NOMO-1 treated with dmso at 0.1 percent for 144 hours (cell line): ENCODE measurements around the gene FXYD7.
"Not testable (repeated sequence)": the region's sequence is repeated elsewhere in the genome, so short reads cannot be mapped to it uniquely, and the experiment has no call there.

Source experiments
- DNase-seq: peaks from one replicate; lab custom pipeline; 2025; ENCODE audit not compliant: unreplicated experiment; lab: John Stamatoyannopoulos, UW

FXYD7 gene

DNA sequence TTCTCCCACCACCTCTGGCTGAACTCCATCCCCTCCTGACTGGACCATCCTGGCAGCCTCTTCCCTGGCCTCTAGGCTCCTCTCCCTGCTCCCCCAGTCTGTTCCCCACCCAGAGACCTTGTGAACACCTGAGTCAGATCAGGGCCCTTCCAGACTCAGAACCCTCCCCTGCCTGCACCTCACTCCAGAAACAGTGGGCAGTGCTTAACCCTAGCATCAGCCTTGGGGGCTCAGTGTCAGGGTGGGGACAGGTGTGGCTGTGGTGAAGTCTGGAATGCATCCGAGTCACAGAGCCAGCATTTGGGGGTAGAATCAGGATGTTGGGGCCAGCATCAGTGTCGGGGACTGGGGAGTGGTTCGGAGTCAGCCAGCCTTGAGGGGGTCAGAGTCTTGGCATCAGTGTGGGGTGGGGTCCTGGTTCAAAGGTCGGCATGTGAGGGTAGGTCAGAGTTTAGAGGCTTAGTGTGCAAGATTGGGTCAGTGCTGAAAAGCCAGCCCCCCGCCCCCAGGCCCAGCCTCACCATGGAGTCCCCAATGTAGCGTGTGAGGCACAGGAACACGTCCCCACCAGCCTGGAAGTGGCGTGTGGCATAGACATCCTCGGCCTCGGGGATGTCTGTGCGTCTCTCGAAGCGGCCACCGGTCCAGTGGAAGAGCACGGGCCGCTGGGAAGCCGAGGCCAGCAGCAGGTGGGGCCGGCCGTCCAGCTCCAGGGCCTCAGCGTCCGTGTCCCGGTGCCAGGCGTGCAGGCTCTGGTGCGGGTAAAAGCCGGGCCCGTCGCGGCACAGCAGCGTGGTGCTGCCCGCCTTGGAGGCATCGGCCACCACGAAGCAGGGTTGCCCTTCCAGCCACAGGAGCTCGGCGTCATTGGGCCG is 17.1 kb upstream of the FXYD7 start:
- DNase-seq = no peak

DNA sequence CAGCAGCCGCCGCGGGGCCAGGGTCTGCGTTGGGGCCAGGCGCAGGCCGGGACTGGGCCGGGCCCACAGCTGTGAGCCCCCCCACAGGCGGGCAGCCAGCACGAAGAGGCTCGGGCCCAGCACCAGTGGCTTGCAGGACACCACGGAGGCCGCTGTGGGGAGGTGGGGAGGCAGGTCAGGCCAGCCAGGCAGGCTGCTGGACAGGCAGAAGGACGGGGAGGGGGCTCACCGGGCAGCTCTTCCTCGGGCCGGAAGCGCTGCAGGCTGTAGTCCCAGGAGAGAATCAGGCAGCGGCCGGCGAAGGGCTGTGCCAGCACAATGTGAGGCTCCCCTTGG is 16.5 kb upstream of the FXYD7 start:
- no peak for DNase-seq

DNA sequence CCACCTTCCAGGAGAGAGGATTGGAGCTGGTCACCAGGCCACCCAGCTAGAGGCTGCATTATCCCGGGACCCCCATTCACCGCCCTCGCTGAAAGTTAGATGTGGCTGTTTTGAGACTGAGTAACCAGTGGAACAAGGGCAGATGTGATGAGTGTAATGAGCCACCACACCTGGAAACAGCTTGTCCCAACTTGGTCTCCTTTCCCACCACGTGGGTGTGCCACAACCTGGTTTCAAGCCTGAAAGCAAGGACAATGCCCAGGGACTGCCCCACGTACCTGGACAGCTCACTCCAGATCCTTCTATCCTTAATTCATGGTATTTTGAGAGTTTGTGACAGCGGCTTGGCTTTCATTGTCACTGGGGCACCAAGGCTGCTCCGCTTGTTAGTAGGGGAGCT is 15.2 kb upstream of the FXYD7 start:
- no peak for DNase-seq

DNA sequence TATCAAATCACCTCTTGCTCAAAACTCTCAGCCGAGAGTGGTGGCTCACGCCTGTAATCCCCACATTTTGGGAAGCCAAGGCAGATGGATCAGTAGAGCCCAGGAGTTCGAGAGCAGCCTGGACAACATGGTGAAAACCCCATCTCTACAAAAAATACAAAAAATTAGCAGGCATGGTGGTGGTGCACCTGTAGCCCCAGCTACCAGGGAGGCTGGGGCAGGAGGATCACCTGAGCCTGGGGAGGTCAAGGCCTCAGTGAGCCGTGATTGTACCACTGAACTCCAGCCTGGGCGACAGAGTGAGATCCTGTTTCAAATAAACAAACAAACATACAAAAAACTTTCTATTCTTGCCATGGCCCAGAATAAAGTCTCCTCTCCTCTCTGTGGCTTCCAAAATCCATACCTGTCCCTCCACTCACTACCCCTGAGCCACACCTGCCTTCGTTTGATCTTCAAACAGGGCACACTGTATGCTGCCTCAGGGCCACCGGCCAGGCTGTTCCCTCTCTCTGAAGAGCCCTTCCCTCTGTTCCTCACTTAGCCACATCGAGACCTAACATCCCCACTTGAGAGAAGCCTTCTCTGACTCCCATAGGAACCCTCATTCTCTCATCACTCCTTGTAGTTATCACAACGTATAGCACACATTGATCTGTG is 14.5 kb upstream of the FXYD7 start:
- DNase-seq = no peak

DNA sequence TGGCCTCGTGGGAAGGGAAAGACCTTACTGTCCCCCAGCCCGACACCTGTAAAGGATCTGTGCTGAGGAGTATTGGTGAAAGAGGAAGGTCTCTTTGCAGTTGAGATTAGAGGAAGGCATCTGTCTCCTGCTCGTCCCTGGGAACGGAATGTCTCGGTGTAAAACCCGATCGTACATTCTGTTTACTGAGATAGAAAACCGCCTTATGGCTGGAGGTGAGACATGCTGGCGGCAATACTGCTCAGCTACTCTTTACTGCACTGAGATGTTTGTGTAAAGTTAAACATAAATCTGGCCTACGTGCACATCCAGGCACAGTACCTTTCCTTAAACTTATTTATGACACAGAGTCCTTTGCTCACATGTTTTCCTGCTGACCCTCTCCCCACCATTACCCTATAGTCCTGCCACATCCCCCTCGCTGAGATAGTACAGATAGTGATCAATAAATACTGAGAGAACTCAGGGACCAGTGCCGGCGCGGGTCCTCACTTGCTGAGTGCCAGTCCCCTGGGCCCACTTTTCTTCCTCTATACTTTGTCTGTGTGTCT is 13.3 kb upstream of the FXYD7 start:
- DNase-seq = not testable (repeated sequence)

DNA sequence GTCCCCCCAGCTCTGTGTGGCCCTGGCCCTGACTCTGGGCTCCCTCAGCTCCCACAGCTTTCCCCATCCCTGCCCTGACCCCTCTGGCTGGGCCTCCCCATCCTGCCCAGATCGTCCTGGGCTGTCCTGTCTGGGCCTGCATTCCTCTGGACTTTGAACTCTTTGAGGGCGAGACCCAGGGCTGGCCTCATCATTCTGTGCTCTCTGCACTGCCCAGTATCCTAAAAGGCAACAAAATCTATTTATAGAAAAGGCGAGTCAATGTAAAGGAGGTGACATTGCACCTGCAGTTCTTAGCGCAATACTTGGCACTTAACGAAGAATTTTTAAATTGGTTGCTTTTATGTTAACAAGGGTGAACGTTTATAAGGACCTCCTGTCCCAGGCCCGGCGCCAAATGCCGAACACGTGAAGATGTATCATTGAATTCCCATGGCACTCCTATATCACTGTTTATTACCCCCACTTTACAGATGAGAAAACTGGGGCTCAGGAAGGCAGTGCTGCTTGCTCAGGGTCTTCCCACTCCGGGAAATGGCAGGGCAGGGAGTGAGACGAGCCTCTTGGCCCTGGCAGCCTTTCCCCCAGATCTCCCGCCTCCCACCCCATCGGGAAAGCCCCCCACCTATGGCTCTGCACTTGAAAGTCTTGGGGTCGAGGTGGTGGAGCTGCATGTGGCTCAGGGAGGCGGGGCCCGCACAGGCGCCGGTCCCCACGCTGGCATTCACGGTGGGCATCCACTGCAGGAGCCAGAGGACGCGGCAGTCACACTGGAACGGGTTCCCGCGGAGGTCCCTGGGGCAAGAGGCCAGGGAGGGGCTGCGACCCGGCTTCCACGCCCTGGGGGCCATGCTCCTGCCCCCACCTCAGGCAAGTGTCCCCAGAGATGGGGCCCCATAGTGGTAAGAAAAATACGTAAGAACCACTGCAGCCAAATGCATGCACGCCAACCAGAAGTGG is 12.0 kb upstream of the FXYD7 start:
- no peak for DNase-seq

DNA sequence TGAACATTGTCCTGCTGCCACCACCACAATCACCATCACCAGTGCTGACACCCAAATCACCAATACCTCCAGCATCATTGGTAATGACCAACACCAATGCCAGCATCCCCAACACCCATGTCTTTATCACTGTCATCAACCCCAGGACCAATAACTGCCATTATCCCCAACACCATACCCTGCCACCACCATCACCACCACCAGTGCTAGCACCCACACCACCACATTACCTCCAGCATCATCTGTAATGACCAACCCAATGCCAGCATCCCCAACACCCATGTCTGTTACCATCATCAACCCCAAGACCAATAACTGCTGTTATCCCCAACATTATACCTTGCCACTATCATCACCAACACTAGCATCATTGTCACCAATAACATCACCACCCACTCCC is 10.8 kb upstream of the FXYD7 start:
- no peak for DNase-seq

DNA sequence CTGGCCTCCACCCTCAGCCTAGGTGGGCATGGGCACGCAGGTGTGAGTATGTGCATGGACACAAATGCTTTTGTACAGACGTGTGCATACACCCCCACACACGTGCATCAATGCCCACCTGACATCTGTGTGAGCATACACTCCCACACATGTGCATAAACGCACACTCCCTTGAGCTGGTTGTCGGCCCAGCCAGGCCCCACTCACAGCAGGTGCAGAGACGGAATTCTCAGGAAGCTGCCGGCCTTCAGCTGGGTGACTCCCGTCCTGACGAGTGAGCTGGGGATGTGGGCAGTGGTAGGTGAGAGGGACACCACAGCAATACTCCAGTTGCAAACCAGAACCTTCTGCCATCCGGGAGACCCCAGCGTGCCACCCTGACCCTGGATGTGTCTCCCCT is 9.2 kb upstream of the FXYD7 start:
- no peak for DNase-seq

DNA sequence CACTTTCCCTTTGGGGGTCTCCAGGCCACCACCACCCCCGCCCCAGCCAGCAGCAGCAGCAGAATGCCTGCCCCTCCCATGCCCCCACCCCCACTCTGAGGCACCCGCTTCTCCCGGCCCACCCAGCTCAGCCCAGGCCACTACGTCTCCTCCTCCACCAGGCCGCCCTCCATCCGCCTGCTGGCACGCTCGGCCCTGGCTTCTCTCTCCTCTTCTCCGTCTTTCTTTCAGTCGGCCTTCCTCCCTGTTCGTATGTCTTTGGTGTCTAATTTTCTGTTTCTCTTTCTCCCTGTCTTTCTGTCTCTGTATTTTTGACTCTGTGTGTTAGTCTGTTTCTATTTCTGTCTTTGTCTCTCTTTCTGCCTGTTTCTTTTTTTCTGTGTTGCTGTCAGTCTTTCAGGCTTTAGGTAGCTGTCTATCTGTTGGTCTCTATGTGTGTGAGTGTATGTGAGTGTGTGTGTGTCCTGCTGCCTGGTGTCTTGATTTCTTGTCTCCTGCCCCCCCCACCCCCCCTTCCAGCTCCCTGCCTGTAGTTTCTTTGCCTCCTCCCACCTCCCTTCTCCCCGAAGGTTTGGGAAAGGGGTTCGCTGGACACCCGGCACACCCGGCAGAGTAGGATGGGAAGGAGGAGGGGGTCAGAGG is 8.3 kb upstream of the FXYD7 start, which contains the start of gene LGI4:
Gene LGI4, minus strand, starts transcription at position 459 of the 642 bp plus-strand sequence. Its CDS starts 379 bp downstream, at position 80.
- no peak for DNase-seq

DNA sequence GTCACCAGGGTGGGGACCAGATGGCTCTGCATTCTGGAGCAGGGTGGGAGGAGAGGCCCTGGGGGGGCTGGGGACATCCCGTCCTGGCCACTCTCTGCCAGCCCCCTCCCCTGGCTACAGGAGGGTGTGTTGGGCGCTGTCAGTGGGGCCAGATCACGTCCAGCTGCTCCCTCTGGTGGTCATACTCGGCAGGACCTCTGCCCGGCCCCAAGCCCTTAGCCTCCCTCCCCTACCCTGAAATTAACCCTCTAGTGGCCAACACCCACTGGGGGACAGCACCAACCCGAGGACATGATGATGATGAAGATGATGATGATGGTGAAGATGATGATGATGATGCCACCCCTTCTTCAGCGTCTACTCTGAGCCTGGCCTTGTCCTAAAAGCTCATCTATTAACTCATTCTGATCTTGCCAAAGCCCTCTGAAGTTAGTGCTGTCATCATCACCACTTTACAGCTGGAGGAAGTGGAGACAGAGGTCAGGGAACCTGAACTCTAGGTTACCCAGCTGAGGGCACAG is 7.6 kb upstream of the FXYD7 start:
- DNase-seq = peak; percentile 26

DNA sequence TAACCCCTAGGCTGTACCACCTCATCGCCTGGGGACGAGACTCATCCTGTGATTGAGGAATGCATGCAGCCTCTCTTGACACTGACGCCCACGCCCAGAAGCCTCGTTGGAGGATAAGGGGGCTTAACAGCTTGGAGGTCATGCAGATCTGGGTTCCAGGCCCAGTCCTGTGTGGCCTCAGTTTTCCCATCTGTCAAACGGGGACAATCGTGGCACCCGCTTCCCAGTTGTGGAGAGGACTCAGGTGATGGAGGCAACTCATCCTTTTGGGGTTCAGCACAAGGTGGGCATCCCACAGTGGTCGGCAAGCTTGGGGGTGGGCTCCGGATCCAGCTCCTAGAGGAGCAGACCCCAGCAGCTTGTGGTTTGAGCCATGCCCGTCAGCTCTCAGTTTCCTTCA is 6.8 kb upstream of the FXYD7 start:
- no peak for DNase-seq

DNA sequence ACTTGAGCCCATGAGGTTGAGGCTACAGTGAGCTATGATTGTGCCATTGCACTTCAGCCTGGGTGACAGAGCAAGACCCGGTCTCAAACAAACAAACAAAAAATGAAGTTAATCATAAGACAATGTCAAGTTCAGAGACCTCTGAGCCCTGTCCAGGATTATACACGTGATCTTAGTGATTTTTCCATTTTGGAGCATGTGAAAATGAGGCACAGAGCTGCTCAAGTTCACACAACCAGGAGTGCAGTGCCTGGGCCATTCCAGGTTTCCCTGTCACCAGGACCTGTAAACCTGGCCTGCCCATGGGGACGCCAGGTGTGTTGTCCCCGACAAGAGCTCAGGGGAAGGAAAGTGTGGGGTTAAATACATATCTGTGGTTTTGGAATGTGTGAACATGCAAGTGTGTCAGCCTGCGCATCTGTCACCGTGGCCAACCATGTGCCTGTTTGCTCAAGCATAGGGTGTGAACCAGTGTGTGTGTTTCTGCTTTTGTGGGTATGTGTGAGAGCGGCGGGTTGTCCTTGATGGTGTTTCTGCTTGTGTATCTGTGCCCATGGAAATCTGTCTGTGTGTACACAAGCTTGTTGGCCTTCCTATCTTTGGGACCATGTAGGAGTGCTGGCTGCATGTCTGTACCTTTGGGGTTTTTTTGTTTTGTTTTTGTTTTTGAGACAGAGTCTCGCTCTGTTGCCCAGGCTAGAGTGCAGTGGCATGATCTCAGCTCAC is 5.9 kb upstream of the FXYD7 start:
- DNase-seq = no peak

DNA sequence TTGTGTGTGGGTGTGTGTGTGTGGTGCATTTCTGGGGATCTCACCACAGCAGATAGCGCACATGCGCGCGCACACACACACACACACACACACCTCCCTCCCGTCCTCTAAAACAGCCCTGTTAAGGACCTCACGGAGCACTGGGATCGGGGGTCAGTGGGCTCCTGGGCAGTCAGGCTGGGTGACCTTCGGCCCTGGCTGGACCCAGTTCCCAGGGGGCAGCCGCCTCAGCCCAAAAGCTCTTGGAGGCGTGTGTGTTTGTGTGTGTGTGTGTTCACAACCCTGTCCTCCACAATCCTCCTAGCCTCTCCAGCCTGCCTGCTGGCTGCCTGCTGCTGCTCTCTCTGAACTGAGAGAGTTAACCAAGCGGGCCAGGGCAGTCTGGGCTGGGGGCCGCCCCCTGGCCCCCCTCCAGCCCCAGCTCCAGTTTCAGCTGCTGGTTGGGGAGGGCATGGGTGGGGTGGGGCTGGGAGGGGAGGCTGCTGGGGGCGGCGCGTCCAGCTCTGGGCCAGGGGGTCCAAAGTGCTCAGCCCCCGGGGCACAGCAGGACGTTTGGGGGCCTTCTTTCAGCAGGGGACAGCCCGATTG is 4.7 kb upstream of the FXYD7 start, which contains the start of gene FXYD1:
Gene FXYD1, plus strand, starts transcription at position 520 of the 588 bp plus-strand sequence. CDS start 1,256 bp downstream, outside the sequence.
- DNase-seq = no peak

DNA sequence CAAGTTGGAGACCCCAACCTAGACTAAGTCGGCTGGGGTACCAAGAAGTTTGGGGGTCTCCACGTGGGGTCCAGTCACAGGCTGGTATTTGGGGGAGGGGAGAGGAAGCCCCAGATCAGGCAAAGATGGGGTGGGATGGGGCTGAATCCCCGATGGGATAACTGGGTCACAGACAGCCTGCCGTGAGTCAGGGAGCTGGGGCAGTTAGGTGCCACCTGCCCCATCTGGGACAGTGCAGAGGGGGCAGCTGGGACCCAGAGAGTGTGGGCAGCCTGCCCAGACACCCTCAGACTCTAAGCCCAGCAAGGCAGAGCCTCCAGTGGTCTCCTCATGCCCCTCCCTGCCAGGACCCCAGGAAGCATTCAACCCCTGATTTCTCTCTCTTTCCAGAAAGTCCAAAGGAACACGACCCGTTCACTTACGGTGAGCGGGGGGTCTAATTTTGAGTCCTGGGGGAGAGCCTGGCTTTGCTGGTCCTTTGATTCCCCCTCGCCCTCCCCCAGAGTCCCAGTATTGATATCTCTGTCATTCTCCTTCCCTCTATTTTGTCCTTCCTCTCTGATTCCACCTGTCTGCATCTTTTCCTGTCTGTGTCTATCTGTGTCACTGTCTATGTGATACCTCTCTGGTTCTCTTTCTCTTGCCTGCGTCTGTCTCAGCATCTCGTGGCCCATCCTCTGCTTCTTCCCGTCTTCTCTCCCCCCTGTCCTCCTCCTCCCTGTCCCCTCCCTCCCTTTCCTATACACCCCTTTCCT is 2.7 kb upstream of the FXYD7 start:
- DNase-seq = no peak

DNA sequence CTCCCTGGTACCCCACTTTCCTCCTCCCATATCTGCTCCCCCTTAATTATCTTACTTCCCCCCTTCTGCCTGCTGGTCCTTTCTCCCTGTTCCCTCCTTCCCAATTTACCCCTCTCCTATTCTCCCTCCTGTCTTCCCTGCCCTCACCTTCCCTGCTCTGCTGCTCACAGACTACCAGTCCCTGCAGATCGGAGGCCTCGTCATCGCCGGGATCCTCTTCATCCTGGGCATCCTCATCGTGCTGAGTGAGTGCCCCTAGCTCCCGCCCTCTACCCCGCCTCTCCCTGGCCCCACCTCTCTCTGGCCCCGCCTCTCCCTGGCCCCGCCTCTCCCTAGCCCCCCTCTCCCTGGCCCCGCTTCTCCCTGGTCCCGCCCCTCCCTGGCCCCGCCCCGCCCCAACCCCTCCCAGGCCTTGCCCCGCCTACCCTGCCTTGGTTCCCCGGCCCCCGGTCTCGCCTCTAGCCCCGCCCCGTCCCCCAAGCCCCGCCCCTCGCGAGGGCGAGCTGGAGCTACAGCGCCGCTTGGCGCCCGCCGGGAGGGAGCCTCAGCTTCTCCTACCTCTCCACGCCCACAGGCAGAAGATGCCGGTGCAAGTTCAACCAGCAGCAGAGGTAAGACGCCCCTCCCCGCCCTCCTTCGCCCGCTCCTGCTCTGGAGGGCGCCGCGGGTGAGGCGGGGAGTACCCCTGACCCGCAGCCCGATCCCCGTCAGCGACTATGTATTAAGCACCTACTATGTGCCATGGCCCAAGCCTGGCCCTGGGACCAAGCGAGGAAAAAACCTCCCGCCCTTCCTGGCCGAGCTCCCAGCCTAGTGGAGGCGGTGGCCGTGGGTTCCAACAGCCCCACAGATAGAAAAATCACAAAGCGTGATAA is 1.9 kb upstream of the FXYD7 start:
- peak; percentile 74 for DNase-seq

DNA sequence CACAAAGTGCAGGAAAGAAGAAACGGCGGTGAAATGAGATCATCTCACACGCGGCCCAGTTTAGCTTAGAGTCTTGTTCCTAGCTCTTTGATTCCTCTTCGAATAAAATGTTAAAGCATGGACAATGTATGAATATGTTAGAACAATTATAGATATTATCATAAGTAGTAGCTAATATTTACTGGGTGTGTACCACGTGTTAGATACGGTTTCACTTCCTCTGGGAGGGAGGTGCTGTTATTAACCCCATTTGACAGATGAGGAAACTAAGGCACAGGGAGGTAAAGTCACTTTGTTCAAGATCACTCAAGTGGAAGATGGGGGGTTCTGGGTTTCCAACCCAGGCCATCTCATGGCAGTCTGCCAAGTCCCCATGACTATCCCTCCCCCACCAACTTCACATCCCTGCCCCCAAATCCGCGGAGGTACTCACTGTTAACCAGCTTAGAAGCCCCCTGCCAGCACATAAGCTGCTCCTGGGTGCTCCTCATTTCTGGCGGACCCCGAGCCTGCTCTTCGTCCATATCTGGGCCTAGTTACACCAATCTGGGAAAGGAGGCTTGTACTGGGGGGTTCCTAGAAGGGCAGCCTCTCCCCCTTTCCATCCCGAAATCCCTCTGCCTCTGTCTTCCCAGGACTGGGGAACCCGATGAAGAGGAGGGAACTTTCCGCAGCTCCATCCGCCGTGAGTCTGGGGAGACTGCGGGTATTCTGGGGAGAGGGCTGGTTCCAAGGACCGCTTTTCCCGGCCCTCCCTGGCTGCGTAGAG is 1.0 kb upstream of the FXYD7 start:
- DNase-seq = no peak
